Spleen (tissue), 11 donors: Measurements from ENCODE around the gene KCNAB1. TPM values are rescaled to one million over a fixed set of nuclear protein-coding genes. Genes with fewer than 3 reads are reported as not detected.
"Not testable (repeated sequence)": the region's sequence is repeated elsewhere in the genome, so short reads cannot be mapped to it uniquely, and the experiment has no call there.

Source experiments
- DNase-seq: peaks from one replicate; pipeline ENCODE4 v3.0.0-alpha.2; 2020
- H3K27ac ChIP-seq, 8 donors: fragments of 200-600 bp; sonication (generic) in 7 of 8; 1 replicate in 4 of 8; 2 replicates in 4 of 8; pipeline versions ENCODE4 v1.5.0 to v1.8.0; 2016 to 2021; ENCODE audit warnings: inconsistent platforms in 4 of 8, mild to moderate bottlenecking in 4 of 8, moderate library complexity in 1 of 8
- H3K27me3 ChIP-seq, 7 donors: fragments of 200-600 bp; sonication (generic) in 6 of 7; replicated peaks in 1 of 7; 1 replicate in 4 of 7; 2 replicates in 3 of 7; pipeline versions ENCODE4 v1.5.0 to v1.8.0; 2016 to 2021; ENCODE audit warnings: inconsistent platforms in 3 of 7, mild to moderate bottlenecking in 1 of 7
- H3K36me3 ChIP-seq, 6 donors: fragments of 200-600 bp; sonication (generic) in 5 of 6; 1 replicate in 4 of 6; 2 replicates in 2 of 6; pipeline versions ENCODE4 v1.5.0 to v1.8.0; 2016 to 2021; ENCODE audit warnings: inconsistent platforms in 2 of 6
- H3K4me1 ChIP-seq, 6 donors: fragments of 200-600 bp; sonication (generic) in 5 of 6; 1 replicate in 3 of 6; 2 replicates in 3 of 6; pipeline versions ENCODE4 v1.5.0 to v1.8.0; 2016 to 2021; ENCODE audit warnings: inconsistent platforms in 3 of 6
- H3K4me3 ChIP-seq, 8 donors: fragments of 200-600 bp; sonication (generic) in 7 of 8; 1 replicate in 4 of 8; 2 replicates in 4 of 8; pipeline versions ENCODE4 v1.5.0 to v1.8.0; 2016 to 2021; ENCODE audit warnings: inconsistent platforms in 4 of 8, mild to moderate bottlenecking in 4 of 8, moderate library complexity in 2 of 8
- H3K9me3 ChIP-seq, 8 donors: fragments of 200-600 bp; sonication (generic) in 7 of 8; 1 replicate in 4 of 8; 2 replicates in 4 of 8; pipeline versions ENCODE4 v1.5.0 to v1.8.0; 2016 to 2021; ENCODE audit warnings: inconsistent platforms in 4 of 8
- CTCF ChIP-seq, 11 experiments: fragments of 200-600 bp in 7 of 11; fragments of 450-650 bp in 4 of 11; sonication (generic) in 4 of 11; IDR thresholded peaks in 8 of 11; conservative IDR thresholded peaks in 3 of 11; 1 replicate in 7 of 11; 2 replicates in 4 of 11; pipeline versions ENCODE4 v1.4.0 to v1.8.0; 2016 to 2021; ENCODE audit warnings: antibody characterized with exemption in 11 of 11, inconsistent platforms in 4 of 11, mild to moderate bottlenecking in 1 of 11
- POLR2A ChIP-seq, 3 donors: fragments of 450-650 bp; IDR thresholded peaks; one replicate each; pipeline ENCODE4 v1.5.1; 2017; ENCODE audit warnings: antibody characterized with exemption in 3 of 3, mild to moderate bottlenecking in 1 of 3
- POLR2AphosphoS5 ChIP-seq, 3 donors: sonication (generic); formaldehyde crosslinking; IDR thresholded peaks; one replicate each; pipeline ENCODE4 v1.5.1; 2017; ENCODE audit warnings: antibody characterized with exemption in 3 of 3
- WGBS, 5 donors: extraction: QIAGEN DNeasy Blood & Tissue Kit in 3 of 5; methylation state at CpG; one replicate each; pipeline versions ENCODE4 v1.1.5 to v1.1.7; 2013 to 2018; 5-methylcytosine and 5-hydroxymethylcytosine counted together
- intact Hi-C: fragments of 100-400 bp; cut with DNase I; formaldehyde crosslinking; loops from one replicate; pipeline ENCODE4 v1.15.0; 2023; ENCODE audit warnings: low total_unique reads
- polyA plus RNA-seq, 3 donors: library from polyadenylated mRNA; stranded (reverse); fragments of 200-250 nt; gene quantifications; one replicate each; pipeline ENCODE4 v1.2.1, GENCODE V29; 2013
- total RNA-seq, 7 donors: library from RNA; depleted of rRNA in 3 of 7; stranded (reverse); fragments of >200 nt in 3 of 7; fragmentation: NEBNext Ultra II Directional in 4 of 7; extraction: Animal tissue kit (Norgen Biotek cat#: 25700) in 4 of 7; gene quantifications; one replicate each; pipeline versions ENCODE4 v1.1.0 to v1.2.1, GENCODE V29; 2016 to 2021
- donor health status: healthy with polysubstance abuse.
- donor health status: DM: no; HTN: no; CAD: no; lungs with moderate emphysema.
- donor health status: DM: no; HTN: no; CAD: no.
- donor health status: Bipolar disorder and iron deficiency.
- donor health status: healthy.
- donor health status: DM: no; HTN: no; CAD: no.
- donor health status: DM: yes; HTN: yes; CAD: no.

KCNAB1 gene
- total and polyA plus RNA-seq, 10 donors: 0.59 to 10.5 (median 6.3) TPM

DNA sequence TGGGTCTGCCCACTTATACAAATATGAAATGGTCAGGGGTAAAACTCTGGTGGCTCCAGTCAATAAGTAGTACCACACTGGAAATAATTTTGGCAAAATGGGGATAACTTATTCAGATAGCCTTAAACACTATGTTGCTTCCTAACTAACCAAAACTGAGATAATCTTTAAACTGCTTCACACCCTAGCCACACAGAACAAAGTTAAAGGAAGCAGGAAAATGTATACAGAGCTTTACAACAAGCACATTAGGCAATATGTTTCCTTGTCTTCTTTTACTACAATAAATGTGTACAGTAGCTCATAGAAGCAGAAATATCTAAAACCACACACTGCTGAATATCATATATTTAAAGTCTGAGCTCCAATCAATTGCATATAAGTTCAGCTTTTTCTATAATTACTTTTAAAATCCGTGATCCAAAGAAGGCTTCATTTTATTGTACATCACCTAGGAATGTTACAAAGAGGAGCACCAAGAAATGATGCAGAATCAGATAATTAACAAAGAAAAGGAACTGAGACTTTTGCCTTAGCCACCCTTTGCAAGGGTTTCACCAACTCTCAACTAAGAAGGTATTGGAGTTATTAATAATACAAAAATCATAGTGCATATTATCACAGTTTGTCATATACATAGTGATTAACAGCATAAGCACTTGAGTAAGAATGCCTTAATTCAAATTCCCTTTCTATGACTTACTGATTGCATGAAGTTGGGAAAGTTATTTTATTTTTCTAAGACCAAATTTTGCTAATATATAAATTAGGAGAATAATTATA, 443.7 kb downstream of the KCNAB1 start:
- TF ChIP-seq POLR2A (IDR thresholded peaks at IDR 0.05): no peak
- Histone ChIP-seq H3K9me3 (no peaks in the 10 kb centered on the region), H3K27ac (no peak overlapping the region), H3K27me3 (no peaks in the 10 kb centered on the region), H3K4me3 (no peak overlapping the region), H3K36me3 (no peaks in the 10 kb centered on the region), H3K4me1 (no peaks in the 10 kb centered on the region)
- DNase-seq: no peak
- WGBS, 5 donors: 68 to 85% (median 72%) methylated on average over 1 of the region's 1 CpG
- intact Hi-C loops: no loop called here

DNA sequence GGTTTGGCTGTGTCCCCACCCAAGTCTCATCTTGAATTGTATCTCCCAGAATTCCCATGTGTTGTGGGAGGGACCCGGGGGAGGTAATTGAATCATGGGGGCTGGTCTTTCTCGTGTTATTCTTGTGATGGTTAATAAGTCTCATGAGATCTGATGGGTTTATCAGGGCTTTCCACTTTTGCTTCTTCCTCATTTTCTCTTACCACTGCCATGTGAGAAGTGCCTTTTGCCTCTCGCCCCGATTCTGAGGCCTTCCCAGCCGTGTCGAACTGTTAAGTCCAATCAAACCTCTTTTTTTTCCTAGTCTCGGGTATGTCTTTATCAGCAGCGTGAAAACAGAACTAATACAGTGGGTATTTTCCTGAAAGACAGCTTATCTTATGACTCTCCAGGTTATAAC, 448.6 kb downstream of the KCNAB1 start:
- 61 to 85% (median 68%) methylated on average over 8 of the region's 8 CpGs for WGBS, 5 donors
- H3K4me1 ChIP-seq, intact Hi-C loops, H3K27me3 ChIP-seq, H3K9me3 ChIP-seq, H3K36me3 ChIP-seq, H3K27ac ChIP-seq, H3K4me3 ChIP-seq, DNase-seq: not testable (repeated sequence)

GRCh38 chr3:156569881-156570280, 449.5 kb downstream of the KCNAB1 start:
- H3K9me3 ChIP-seq, H3K27ac ChIP-seq, H3K4me1 ChIP-seq, H3K36me3 ChIP-seq, intact Hi-C loops, H3K27me3 ChIP-seq, H3K4me3 ChIP-seq, DNase-seq: not testable (repeated sequence)
- 44 to 58% (median 51%) methylated on average over 4 of the region's 4 CpGs for WGBS, 5 donors

DNA sequence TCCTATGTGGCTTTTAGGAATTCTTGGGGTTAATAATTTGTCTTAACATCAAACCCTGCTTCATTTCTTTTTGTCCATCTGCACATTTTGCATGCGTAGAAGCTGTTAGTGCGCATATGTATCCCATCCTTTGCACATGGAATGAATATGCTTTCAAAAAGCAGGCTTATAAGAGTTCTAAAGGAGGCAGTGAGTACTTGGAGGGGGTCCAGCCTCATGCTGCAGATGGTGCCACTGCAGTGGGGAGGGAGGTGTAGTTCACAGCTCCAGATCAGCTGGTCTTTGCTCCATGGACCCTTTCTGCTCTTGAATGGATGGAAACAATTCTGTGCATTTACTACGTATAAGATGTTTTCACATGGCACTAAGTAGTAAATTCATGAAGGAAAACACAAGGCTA, 455.3 kb downstream of the KCNAB1 start:
- no peak overlapping the region for H3K4me3 ChIP-seq
- no peaks in the 10 kb centered on the region for H3K27me3 ChIP-seq
- no peaks in the 10 kb centered on the region for H3K36me3 ChIP-seq
- TF ChIP-seq CTCF (IDR thresholded peaks at IDR 0.05 in 8 of 11, conservative IDR thresholded peaks at IDR 0.05 in 3 of 11) (no peak), POLR2AphosphoS5 (IDR thresholded peaks at IDR 0.05) (no peak), POLR2A (IDR thresholded peaks at IDR 0.05) (no peak)
- intact Hi-C loops: no loop called here
- no peak overlapping the region for H3K27ac ChIP-seq
- peaks cover 0 to 21% (median 2%) of the 10 kb centered on the region in 6 donors for H3K4me1 ChIP-seq
- WGBS, 5 donors: 94 to 97% (median 94%) methylated on average over 3 of the region's 3 CpGs
- no peak for DNase-seq
- no peaks in the 10 kb centered on the region for H3K9me3 ChIP-seq

- TF ChIP-seq POLR2AphosphoS5 (IDR thresholded peaks at IDR 0.05): no peak
- no peak for TF ChIP-seq CTCF (IDR thresholded peaks at IDR 0.05 in 8 of 11, conservative IDR thresholded peaks at IDR 0.05 in 3 of 11)
- no peak for TF ChIP-seq POLR2A (IDR thresholded peaks at IDR 0.05)
- H3K4me3 ChIP-seq: no peak overlapping the region
- no peak for DNase-seq
- no peaks in the 10 kb centered on the region for H3K36me3 ChIP-seq
- 73 to 91% (median 85%) methylated on average over 2 of the region's 2 CpGs for WGBS, 5 donors
- intact Hi-C loops: no loop called here
- H3K4me1 ChIP-seq: peaks cover 0 to 21% (median 2%) of the 10 kb centered on the region in 6 donors
- H3K27me3 ChIP-seq: no peaks in the 10 kb centered on the region
- no peak overlapping the region for H3K27ac ChIP-seq
- H3K9me3 ChIP-seq: no peaks in the 10 kb centered on the region
These were observed 455.7 kb downstream of the KCNAB1 start for GRCh38 chr3:156576051-156576450.
